Activated effector memory CD4-positive, alpha-beta T cell treated with Interleukin-2 at 50 U/mL for 16 hours (primary cell): ENCODE data around the gene AATF.

ENCODE experiments used
- DNase-seq: peaks from one replicate; pipeline ENCODE4 v3.0.0-alpha.2; 2020

The AATF gene

GRCh38 chr17:36948717-36949460 is at the start of gene AATF:
Gene AATF, plus strand, starts transcription at chr17:36948954. Its CDS starts 172 bp downstream, at chr17:36949126.
- peak; percentile 93 for DNase-seq

- no peak for DNase-seq
These were observed 49.2 kb upstream of the AATF start for GRCh38 chr17:36899250-36900159.

- no peak for DNase-seq
These were observed 48.6 kb upstream of the AATF start for GRCh38 chr17:36900160-36900512.

GRCh38 chr17:36901506-36901905 is 47.2 kb upstream of the AATF start:
- no peak for DNase-seq

- DNase-seq = no peak
These were observed 41.3 kb upstream of the AATF start for GRCh38 chr17:36907407-36907806.

GRCh38 chr17:36910513-36910912 is 38.2 kb upstream of the AATF start:
- DNase-seq = no peak

- no peak for DNase-seq
These were observed 37.8 kb upstream of the AATF start for GRCh38 chr17:36911001-36911400.

- DNase-seq = no peak
These were observed 35.6 kb upstream of the AATF start for GRCh38 chr17:36913132-36913531.

GRCh38 chr17:36918211-36918691 is 30.5 kb upstream of the AATF start:
- DNase-seq = no peak

GRCh38 chr17:36919407-36919968 is 29.3 kb upstream of the AATF start:
- no peak for DNase-seq

- no peak for DNase-seq
These were observed 28.4 kb upstream of the AATF start for GRCh38 chr17:36920032-36921005.

GRCh38 chr17:36921095-36921851 is 27.5 kb upstream of the AATF start:
- DNase-seq = no peak

GRCh38 chr17:36922175-36922574 is 26.6 kb upstream of the AATF start:
- DNase-seq = no peak

GRCh38 chr17:36923814-36924221 is 24.9 kb upstream of the AATF start:
- no peak for DNase-seq

- no peak for DNase-seq
These were observed 22.5 kb upstream of the AATF start for GRCh38 chr17:36926226-36926625.

GRCh38 chr17:36926701-36927100 is 22.1 kb upstream of the AATF start:
- DNase-seq = no peak

- DNase-seq = no peak
These were observed 20.0 kb upstream of the AATF start for GRCh38 chr17:36928471-36929345.

GRCh38 chr17:36929851-36930582 is 18.7 kb upstream of the AATF start:
- no peak for DNase-seq

- DNase-seq = no peak
These were observed 18.2 kb upstream of the AATF start for GRCh38 chr17:36930583-36930900.

GRCh38 chr17:36931096-36931696 is 17.6 kb upstream of the AATF start:
- DNase-seq = no peak
